HG03108 (cell line): ENCODE results near the gene MAS1L.
"Not testable (repeated sequence)": the region's sequence is repeated elsewhere in the genome, so short reads cannot be mapped to it uniquely, and the experiment has no call there.

Source experiments
- ATAC-seq: cut with Tn5 transposase; IDR thresholded peaks from one replicate; pipeline ENCODE4 v1.9.1; 2021; ENCODE audit warnings: moderate library complexity; ENCODE audit not compliant: unreplicated experiment

The MAS1L gene

DNA sequence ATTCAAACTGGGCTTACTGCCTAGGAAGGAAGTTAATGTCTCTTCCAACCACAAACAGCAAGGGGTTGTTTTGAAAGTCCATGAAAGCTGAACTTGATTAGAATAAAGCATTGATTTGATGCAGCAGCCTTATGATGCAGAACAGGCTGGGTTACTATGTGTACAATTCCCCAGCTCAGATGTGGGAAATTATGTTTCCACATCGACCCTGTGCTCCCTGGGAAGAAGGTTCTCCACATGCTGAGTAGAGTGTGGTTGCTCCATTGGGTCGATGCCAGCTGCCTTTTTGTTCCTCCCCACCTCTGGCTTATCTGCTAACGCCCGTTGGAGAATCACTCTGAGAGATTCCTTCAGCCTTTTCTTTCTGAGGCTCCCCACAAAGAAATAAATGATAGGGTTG is 1.2 kb downstream of the MAS1L start:
- no peak for ATAC-seq

DNA sequence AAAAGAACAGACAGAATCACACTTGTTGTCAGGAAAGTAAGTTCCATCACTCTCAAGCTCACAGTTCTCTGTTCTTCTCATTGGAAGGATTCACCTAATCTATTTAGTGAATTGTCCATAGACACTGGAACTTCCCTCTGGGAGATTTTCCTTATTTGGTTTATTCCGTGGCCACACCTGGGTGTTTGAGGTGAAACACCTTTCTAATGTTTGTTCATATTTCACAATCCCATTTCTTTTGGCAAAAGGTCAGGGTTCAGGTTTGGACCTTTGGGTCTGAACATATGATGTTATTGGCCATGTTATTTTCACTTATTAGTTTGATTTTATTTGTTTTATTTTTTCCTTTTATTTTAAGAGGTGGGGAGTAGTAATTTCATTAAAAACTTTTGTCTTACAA is 4.0 kb downstream of the MAS1L start:
- no peak for ATAC-seq

DNA sequence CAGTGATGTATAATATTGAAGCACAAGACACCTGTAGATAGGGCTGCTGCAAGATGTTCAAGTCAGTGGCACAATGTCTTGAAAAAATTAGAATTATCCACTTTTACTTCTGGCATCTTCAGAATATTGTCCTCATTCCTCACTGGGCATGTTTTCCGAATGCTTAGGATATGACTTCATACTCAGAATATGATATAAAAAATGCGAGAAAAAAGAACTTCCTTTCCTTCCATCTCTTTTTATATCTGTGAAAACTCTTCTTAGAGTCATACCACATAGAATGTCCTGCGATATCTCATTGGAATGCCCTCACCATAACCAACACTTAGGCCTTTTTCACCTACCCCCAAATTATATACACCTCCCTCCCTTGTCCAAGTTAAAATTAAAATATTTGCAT is 4.6 kb downstream of the MAS1L start:
- no peak for ATAC-seq

GRCh38 chr6:29479560-29479959 is 8.2 kb downstream of the MAS1L start:
- ATAC-seq, result no peak

GRCh38 chr6:29478740-29479139 is 9.0 kb downstream of the MAS1L start:
- no peak for ATAC-seq

GRCh38 chr6:29477923-29478450 is 9.8 kb downstream of the MAS1L start:
- ATAC-seq, result no peak

GRCh38 chr6:29474996-29475395 is 12.8 kb downstream of the MAS1L start:
- ATAC-seq, result no peak

- no peak for ATAC-seq
Measured at GRCh38 chr6:29466241-29466640, 21.5 kb downstream of the MAS1L start.

GRCh38 chr6:29465801-29466200 is 22.0 kb downstream of the MAS1L start:
- no peak for ATAC-seq

DNA sequence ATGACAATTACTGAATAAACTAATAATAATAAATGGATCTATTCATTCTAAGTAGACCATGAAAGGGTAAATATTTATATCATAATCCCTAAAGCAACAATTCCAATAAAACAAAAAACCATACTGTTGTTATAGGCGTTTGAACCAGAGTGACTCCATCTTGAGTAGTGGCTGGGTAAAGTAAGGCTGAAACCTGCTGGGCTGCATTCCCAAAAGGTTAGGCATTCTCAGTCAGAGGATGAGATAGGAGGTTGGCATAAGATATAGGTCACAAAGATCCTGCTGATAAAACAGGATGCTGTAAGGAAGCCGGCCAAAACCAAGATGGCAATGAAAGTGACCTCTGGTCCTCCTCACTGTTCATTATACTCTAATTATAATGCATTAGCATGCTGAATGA is 22.5 kb downstream of the MAS1L start:
- ATAC-seq, result no peak

GRCh38 chr6:29462022-29462421 is 25.7 kb downstream of the MAS1L start:
- ATAC-seq, result no peak

GRCh38 chr6:29461021-29461814 is 26.5 kb downstream of the MAS1L start:
- no peak for ATAC-seq

- ATAC-seq, result no peak
Measured at GRCh38 chr6:29456971-29457370, 30.8 kb downstream of the MAS1L start, which contains the start of the genes OR11A1 and OR2H1. Gene OR11A1 (minus strand): TSS chr6:29457071. CDS start chr6:29427641, 29,430 bp downstream. Gene OR2H1 (plus strand): TSS chr6:29457155. CDS start chr6:29461770, 4,615 bp downstream.

DNA sequence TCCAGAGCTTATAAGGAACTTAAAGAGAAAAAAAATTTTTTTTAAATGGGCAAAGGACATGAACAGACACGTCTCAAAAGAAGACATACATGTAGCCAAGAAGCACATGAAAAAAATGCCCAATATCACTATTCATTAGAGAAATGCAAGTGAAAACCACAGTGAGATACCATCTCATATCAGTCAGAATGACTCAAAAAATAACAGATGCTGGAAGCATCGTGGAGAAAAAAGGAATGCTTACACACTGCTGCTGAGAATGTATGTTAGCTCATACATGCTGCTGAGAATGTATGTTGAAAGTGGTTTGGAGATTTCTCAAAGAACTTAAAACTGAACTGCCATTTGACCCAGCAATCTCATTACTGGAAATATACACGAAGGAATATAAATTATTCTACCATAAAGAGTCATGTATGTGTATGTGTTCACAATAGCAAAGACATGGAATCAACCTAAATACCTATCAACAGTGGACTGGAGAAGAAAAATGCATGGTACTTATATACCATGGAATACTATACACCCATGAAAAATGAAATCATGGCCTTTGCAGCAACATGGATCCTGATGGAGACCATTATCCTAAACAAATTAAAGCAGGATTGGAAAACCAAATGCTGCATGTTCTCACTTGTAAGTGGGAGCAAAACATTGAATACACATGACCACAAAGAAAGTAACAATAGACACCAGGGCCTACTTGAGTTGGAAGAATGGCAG is 36.1 kb downstream of the MAS1L start:
- no peak for ATAC-seq

DNA sequence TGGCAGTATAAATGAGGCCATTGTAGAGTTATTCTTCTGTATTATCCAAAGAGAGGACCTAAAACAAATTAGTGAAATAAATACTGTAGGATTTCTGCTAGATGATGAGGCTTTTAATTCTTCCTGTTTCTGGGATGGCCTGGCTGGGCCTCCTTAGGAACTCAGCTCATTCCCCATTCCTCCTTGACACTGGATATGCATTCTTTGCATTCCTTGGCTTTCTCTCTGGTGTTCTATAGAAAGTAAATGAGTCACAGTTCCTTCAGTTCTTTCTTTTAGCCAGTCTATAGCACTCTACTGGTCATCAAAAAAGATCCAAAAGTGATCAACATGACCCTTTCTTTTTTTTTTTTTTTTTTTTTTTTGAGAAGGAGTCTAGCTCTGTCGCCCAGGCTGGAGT is 40.1 kb downstream of the MAS1L start:
- no peak for ATAC-seq

- not testable (repeated sequence) for ATAC-seq
Measured at GRCh38 chr6:29444031-29444430, 43.7 kb downstream of the MAS1L start.

DNA sequence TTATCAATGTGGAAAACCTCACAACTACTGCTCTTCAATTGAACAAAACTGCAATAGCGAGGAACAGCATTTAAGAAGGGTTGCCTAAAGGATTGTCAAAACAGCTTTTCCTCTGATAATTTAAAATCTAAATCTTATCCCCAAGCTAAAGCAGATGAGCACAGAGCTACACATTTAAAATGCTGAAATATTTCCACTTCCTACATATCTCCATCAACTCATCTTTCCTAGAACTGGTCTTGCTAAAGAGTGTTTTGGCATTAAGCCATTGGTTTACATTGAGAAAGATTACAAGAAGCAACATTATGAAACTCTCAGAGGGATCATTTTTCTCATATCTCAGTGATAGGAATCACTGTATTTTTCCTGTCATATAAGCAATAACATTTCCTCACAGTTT is 45.0 kb downstream of the MAS1L start:
- ATAC-seq, result no peak

DNA sequence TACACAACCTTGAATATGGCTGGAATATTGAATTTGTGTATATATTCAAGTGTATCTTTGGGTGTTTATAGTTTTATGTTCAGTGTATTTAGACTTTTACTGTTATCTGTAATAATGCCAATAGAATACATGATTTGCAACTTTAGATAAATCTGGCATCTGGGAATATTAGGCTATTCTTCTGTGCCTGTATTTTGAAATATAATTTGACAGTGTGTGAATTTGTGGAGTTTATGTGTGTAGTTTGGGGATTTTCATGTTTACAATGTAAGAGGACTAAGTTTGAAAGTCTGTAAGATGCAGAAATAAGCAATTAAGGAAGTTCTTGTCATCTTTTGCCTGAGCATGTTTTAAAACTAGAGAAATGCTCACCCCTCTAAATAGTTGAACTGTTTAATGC is 48.8 kb downstream of the MAS1L start, which contains the start of gene OR10C1:
OR10C1 (plus strand) TSS at position 301 of the 400 bp plus-strand sequence. CDS start 710 bp downstream, outside the sequence.
- ATAC-seq, result no peak

- not testable (repeated sequence) for ATAC-seq
Measured at GRCh38 chr6:29436730-29437129, 51.0 kb downstream of the MAS1L start.
